Left hindlimb (tissue), 1 donor: Measurements from ENCODE around the gene C3orf70.
"Not testable (repeated sequence)": the region's sequence is repeated elsewhere in the genome, so short reads cannot be mapped to it uniquely, and the experiment has no call there.

Experiments used
- DNase-seq: peaks from one replicate; pipeline ENCODE4 v3.0.0-alpha.2; 2018

C3orf70 gene

GRCh38 chr3:185150561-185150960 is 2.3 kb downstream of the C3orf70 start:
- no peak for DNase-seq

- DNase-seq, result no peak
Observed at GRCh38 chr3:185149591-185149990, 3.3 kb downstream of the C3orf70 start.

GRCh38 chr3:185145511-185145910 is 7.3 kb downstream of the C3orf70 start:
- no peak for DNase-seq

DNA sequence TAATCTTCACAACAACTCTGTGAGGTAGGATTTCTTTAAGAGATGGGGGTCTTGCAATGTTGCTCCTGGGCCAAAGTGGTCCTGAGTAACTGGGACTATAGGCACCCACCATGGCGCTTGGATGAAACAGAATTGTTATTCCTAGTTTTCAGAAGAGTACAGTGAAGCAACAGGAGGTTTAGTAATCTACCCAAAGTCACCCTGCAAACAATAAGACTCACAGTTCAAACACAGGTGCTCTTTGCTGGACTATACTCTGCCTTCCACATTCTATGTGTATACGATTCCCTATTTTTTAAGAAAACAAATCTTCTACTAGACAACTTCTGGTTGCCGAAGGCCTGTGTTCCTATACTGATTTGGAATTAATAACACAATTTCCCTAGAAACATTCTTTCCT is 8.1 kb downstream of the C3orf70 start:
- DNase-seq, result no peak

DNA sequence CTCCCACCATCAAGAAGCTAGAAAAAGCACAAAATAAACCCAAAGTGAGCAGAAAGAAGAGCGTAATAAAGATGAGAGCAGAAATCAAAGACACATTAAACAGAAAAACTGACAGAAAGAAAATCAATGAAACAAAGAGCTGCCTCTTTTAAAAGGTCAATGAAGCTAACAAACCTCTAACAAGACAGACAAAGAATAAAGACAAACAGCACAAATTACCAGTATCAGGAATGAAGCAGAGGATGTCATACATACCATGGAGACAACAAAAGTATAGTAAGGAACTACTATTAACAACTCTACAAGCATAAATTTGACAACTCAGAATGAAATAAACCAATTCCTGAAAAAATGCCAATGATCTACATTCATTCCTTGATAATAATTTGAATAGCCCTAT is 15.0 kb downstream of the C3orf70 start:
- no peak for DNase-seq

GRCh38 chr3:185134509-185134908 is 18.4 kb downstream of the C3orf70 start:
- DNase-seq, result no peak

GRCh38 chr3:185131602-185132256 is 21.1 kb downstream of the C3orf70 start:
- DNase-seq, result no peak

- no peak for DNase-seq
Observed at GRCh38 chr3:185129083-185129482, 23.8 kb downstream of the C3orf70 start.

GRCh38 chr3:185126201-185126600 is 26.7 kb downstream of the C3orf70 start:
- no peak for DNase-seq

- no peak for DNase-seq
Observed at GRCh38 chr3:185120126-185120525, 32.7 kb downstream of the C3orf70 start.

GRCh38 chr3:185115371-185115770 is 37.5 kb downstream of the C3orf70 start:
- DNase-seq, result no peak

DNA sequence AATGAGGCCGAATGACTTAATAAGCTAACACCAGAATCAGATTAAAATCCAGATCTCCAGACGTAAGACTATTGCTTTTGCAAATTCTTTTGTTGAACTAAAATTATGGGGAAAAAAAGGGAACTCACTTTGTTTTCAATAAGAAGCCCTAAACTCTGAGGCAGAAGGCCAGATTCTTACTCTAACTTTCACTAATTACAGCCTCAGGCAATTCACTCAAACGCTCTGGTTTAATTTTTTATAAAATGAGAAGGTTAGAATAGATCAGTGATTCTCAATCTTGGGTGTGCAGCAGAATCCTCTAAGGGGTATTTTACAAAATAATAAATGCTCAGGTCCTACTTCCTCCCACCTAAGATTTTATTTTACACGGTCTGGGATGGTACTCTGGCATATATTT is 38.1 kb downstream of the C3orf70 start:
- DNase-seq, result no peak

DNA sequence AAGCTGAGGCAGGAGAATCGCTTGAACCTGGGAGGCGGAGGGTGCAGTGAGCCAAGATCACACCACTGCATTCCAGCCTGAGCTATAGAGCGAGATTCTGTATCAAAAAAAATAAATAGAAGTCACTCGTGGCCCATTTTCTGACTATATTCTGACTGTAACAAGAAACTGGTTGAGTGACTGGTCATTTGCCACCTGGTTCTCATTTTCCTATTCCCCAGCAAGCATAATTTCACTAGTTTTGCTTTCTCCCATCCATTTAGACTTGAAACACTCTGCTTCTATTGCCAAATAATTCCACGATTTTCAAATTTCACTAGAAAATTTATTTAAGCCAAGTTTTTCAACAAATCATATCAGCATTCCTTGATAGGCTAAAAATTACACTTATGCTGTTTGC is 40.7 kb downstream of the C3orf70 start:
- no peak for DNase-seq

DNA sequence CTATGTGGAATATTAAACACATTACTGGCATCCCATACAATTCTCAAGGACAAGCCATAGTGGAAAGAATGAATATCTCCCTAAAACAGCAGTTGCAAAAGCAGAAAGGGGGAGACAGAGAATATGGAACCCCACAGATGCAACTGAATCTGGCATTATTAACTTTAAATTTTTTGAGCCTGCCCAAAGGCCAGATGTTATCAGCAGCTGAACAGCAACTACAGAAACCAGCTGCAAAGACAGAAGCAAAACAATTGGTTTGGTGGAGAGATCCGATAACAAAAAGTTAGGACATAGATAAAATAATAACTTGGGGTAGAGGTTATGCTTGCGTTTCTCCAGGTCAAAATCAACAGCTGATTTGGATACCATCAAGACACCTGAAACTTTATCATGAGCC is 43.8 kb downstream of the C3orf70 start:
- DNase-seq, result not testable (repeated sequence)

DNA sequence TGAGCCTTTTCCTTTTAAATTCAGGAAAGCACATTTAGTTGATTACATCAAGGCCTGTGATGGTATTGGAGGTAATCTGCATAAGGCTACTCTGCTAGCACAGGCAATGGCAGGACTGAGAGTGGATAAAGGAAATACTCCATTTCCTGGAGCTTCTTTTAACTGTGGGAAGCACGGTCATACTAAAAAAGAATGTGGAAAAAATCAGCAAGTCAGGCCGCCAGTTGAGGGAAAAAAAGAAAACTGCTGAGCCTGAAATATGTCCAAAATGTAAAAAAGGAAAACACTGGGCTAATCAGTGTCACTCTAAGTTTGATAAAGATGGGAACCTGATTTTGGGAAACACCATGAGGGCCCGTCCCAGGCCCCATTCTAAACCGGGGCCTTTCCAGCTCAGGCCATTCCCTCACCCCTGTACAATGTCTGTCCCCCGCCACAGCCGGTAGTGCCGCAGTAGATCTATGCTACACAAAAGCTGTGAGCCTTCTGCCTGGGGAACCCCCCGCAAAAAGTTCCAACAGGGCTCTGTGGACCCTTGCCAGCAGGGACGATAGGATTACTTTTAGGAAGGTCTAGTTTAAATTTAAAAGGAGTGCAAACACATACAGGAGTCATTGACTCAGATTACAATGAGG is 46.5 kb downstream of the C3orf70 start:
- DNase-seq, result not testable (repeated sequence)

GRCh38 chr3:185103359-185104127 is 49.3 kb downstream of the C3orf70 start:
- no peak for DNase-seq

DNA sequence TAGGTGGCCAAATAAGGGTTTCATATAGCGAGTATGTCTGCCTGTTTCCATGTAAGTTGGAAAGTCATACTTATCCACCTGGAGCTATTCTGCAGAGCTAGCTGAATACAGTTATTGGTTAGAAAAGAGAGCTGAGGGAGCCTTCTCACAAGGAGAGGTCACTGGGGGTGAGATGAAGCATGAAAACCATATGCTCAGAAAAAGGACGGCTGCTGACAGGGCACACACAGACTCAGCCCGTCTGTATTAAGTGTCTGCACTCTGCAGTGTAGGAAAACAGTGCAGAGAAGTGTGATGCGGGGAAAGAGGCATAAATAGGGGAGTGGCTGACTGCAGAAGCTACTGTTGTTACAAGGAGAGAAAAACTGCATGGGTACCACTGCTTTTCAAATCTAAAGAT is 58.2 kb downstream of the C3orf70 start:
- DNase-seq, result no peak

GRCh38 chr3:185093116-185093515 is 59.7 kb downstream of the C3orf70 start:
- no peak for DNase-seq

GRCh38 chr3:185090811-185091210 is 62.0 kb downstream of the C3orf70 start:
- DNase-seq, result no peak

GRCh38 chr3:185089751-185090150 is 63.1 kb downstream of the C3orf70 start:
- DNase-seq, result no peak

DNA sequence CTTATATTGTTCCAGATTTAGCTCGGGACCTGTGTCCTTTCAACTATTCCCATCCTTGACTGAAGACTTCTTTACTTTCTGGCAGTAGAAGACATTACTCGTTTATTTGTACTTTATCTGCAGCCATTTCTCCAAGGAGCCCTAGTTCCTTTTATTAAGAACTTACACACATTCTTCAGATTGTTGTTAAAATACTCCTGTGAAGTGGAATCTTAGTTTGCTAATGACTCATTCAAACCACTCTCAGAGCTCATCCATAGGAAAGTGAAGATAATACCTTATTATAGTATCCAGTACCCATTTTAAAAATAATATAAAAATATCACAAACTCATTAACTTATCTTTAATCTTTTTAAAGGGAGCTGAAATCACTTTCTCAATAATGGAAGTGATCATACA is 63.5 kb downstream of the C3orf70 start:
- no peak for DNase-seq

DNA sequence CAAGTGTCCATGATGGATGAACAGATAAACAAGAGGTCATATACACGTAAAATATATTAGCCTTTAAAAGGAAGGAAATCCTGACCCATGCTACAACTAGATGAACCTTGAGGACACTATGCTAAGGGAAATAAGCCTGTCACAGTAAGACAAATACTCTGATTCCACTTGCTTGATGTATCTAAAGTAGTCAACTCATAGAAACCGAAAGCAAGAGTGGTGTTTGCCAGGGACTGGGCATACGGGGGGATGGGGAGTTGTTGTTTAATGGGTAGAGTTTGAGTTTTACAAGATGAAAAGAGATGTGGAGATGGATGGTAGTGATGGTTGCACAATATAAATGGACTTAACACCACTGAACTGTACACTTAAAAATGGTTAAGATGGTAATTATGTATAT is 65.4 kb downstream of the C3orf70 start:
- no peak for DNase-seq

DNA sequence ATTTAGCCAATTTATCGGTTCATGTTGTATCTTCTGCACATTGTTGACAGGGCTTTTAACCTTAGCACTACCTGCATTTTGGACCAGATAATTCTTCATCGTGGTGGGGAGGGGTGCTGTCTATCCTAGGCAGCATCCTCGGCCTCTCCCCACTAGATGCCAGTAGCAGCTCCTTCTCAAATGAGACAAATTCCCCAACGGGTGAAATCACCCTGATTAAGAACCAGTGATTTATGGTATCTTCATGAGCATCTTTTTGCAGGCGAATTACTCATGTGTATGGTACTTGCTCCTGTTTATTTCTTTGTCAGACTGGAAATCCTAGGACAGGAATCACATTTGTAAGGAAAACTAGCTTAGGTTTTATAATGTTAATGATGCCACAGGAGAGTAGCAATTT is 68.0 kb downstream of the C3orf70 start:
- DNase-seq, result no peak

DNA sequence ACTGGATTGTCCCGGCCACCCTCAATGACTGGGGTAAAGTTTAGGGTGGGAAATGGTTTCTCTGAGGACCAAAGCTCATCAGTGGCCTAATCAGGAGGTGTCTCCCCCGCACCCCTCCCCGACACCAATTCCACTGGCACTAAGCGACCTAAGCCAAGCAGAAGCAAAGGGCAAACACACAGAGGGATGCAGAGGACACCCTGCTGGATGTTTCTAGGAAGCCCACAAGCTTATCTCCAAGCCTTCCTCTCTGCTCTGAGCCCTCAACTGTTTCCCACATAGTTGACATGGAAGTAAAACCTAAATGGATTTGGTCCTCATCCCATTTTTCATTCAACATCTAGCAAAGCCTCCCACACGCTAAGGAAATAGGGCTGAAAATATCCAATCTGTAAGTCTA is 68.5 kb downstream of the C3orf70 start:
- DNase-seq, result no peak
